ENCODE results near the gene TTLL8.

DNA sequence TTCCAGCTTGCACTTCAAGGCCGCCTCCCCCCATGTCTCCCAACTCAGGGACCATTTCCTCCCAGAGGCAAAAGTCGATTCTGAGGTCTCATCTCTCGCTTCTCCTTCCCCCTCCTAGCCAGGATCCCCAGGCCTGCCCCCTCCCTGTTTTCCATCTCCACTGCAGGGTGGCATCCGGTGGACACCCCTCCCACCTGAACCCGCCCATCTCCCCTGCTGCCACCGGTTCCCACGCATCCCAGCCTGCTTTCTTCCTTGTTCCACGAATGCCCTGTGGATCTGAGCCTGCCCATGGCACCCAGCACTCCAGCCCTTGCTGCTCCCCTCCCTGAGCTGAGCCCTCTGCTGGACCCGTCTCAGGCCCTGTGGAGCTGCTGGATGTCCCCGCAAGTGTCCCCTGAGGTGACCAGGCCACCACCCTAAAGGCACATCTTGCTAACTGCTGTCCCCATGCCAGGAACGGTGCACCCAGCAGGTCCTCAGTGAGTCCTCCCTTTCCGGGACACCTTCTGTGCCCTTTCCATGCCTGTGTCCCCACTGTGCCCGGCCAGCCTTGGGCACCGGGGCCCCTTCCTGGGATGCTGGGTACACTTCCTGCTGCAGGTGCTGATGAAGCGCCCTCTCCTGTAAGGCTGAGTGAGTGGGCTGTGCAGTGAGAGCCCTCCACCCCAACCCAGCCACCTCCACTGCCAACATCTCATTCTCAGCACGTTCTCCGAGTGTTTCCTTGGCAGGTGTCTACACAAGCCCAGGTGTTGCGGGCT lies 46.5 kb downstream of the TTLL8 start:
- TF ChIP-seq, protein P1, sequence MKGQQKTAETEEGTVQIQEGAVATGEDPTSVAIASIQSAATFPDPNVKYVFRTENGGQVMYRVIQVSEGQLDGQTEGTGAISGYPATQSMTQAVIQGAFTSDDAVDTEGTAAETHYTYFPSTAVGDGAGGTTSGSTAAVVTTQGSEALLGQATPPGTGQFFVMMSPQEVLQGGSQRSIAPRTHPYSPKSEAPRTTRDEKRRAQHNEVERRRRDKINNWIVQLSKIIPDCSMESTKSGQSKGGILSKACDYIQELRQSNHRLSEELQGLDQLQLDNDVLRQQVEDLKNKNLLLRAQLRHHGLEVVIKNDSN (CRISPR knock-in tag; IDR thresholded peaks at IDR 0.05) = no peak
- TF ChIP-seq STAT6 (CRISPR knock-in tag; conservative IDR thresholded peaks at IDR 0.05; ENCODE audit: low read depth) (no peak), SP1 (CRISPR knock-in tag; conservative IDR thresholded peaks at IDR 0.05) (no peak), CTCF (IDR thresholded peaks at IDR 0.05) (no peak), CBFB (CRISPR knock-in tag; IDR thresholded peaks at IDR 0.05; ENCODE audit: low read depth) (no peak), MLX (CRISPR knock-in tag; IDR thresholded peaks at IDR 0.05) (no peak), MAX (CRISPR knock-in tag; IDR thresholded peaks at IDR 0.05) (no peak), USF2 (CRISPR knock-in tag; IDR thresholded peaks at IDR 0.05) (no peak), GABPB1 (CRISPR knock-in tag; IDR thresholded peaks at IDR 0.05) (no peak), ZNF416 (CRISPR knock-in tag; IDR thresholded peaks at IDR 0.05) (no peak), FOXJ3 (CRISPR knock-in tag; IDR thresholded peaks at IDR 0.05; ENCODE audit: borderline replicate concordance) (no peak)
- TF ChIP-seq, protein P2, sequence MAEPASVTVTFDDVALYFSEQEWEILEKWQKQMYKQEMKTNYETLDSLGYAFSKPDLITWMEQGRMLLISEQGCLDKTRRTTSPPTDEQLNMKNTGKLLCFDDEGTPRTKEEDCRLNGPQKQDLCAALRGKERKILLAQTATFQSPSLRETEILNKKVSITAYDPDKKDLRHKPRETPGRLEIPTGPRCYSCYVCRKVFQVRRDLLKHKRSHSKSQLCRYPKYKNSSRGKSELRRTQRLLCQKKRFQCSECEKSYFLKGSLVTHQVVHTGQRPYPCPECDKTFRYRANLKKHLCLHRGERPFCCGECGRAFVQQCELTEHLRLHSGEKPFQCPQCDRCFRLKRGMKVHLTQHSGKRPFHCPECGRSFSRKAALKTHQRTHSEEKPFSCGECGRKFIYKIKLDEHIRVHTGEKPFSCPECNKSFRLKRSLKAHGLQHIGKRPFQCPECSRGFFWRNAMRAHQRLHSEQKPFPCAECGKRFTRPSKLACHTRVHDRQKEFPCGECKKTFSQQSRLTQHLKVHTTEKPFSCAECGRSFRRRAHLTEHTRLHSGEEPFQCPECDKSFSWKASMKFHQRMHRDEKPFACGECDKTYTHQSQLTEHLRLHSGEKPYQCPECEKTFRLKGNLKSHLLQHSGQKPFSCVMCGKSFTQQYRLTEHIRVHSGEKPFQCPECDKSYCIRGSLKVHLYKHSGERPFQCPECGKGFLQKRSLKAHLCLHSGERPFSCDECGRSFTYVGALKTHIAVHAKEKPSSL (CRISPR knock-in tag; conservative IDR thresholded peaks at IDR 0.05) = no peak
- TF ChIP-seq, protein P3, sequence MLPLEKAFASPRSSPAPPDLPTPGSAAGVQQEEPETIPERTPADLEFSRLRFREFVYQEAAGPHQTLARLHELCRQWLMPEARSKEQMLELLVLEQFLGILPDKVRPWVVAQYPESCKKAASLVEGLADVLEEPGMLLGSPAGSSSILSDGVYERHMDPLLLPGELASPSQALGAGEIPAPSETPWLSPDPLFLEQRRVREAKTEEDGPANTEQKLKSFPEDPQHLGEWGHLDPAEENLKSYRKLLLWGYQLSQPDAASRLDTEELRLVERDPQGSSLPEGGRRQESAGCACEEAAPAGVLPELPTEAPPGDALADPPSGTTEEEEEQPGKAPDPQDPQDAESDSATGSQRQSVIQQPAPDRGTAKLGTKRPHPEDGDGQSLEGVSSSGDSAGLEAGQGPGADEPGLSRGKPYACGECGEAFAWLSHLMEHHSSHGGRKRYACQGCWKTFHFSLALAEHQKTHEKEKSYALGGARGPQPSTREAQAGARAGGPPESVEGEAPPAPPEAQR (CRISPR knock-in tag; IDR thresholded peaks at IDR 0.05) = no peak

Measured in WTC11 (cell line).